Activated CD8-positive, alpha-beta memory T cell treated with anti-CD3 and anti-CD28 coated beads, Interleukin-2, amount 50 U/mL, for 48 hours (primary cell): ENCODE results near the gene MAPT.

ENCODE experiments used
- DNase-seq: peaks from one replicate; pipeline ENCODE4 v3.0.0-alpha.2; 2020

The MAPT gene

GRCh38 chr17:45975640-45976295 is 81.4 kb downstream of the MAPT start:
- DNase-seq = no peak

GRCh38 chr17:45976391-45976754 is 82.0 kb downstream of the MAPT start:
- no peak for DNase-seq

- no peak for DNase-seq
Observed at GRCh38 chr17:45976755-45977505, 82.6 kb downstream of the MAPT start.

DNA sequence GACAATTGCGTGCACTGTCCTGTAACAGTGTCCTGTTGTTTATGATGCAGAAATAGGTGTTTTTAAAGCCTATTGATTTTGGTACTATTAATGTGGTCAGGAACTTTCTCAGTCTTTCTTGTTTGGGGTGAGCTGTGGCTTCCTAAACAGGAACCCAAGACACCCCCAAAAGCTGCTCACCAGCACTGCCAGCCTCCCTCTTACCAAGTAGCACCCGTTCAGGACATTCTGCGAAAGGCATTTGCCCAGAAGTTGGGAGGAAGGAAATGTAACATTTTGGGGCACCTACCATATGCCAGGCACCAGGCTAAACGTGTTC is 83.1 kb downstream of the MAPT start:
- no peak for DNase-seq

GRCh38 chr17:45977976-45978626 is 83.7 kb downstream of the MAPT start:
- no peak for DNase-seq

GRCh38 chr17:45979137-45979536 is 84.8 kb downstream of the MAPT start:
- DNase-seq = no peak

DNA sequence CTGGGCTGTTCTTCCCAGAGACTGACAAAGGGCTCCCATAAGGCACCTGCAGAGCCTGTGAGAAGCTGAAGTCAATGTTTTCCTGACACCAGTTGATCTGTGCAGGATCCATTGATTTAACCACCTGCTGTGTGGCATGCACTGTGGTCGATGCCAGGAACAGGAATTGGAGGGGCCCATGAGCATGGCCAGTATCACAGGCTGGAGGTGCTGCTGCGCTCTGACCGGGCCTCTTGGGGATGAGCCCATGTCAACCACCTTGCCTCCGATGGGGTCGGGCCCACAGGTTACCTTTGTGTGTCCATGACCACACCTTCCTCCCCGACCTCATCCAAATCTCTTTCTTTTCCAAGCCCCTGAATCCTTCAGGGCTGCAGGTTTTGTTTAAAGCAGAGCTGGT is 86.5 kb downstream of the MAPT start:
- DNase-seq = no peak

DNA sequence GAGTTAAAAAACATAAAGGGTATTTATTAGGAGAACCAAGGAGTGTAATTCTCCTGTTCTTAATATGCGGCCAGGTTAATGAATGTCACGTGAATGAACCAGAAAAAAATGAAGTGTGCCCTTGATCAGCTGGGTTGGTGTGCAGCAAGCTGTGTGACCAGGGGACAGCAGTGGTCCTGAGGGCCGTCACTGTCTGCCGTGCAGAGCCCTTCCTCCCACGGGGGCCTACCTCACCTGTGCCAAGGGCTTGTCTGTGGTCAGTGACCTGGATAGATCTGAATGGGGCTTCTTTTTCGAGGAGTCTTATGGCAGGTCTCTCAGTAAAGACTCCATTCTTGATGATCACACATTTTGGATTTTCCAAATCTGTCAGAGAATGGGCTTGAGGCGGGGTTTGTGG is 87.0 kb downstream of the MAPT start:
- DNase-seq = no peak

- no peak for DNase-seq
Observed at GRCh38 chr17:45982791-45983613, 88.6 kb downstream of the MAPT start.

GRCh38 chr17:45983614-45984310 is 89.4 kb downstream of the MAPT start:
- no peak for DNase-seq

GRCh38 chr17:45984368-45984767 is 90.0 kb downstream of the MAPT start:
- no peak for DNase-seq

DNA sequence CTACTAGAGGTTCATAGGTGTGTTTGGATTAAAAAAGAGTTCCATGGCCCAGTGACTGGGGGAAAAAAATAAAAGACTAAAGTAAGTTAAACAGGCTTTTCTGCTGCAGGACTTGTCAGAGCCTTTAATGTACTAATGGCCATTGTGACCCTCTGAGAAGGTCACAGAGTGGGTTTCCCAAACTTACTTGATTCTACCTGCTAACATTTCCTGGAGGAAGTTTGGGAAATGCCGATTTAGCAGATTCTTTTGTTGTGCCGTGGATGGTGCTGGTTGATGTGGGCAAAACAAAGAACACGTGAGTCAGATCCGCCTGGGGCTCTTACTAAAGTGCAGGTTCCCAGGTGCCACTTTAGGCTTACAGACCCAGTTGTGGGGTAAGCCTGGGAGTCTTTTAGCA is 91.1 kb downstream of the MAPT start:
- no peak for DNase-seq

GRCh38 chr17:45986056-45986455 is 91.7 kb downstream of the MAPT start:
- DNase-seq = no peak

DNA sequence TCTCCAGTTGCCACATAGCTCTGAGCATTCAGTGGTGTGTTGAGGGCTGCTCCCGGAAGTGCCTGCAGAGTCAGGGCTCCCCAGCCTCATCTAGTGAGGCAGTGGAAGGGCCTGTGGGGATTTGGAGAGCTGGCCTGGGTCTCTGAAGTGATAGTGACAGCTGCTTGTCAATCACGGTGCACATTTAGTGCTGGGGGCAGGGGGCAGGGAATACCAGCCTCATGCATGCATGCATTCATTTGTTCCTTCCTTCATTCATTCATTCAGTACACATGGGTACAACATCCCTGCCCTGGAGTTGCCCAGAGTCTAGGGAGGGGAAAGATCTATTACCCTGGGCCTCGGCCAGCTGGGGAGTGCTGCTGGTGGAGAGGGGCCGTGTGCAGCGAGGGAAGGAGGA is 93.4 kb downstream of the MAPT start:
- no peak for DNase-seq

- DNase-seq = no peak
Observed at GRCh38 chr17:45989759-45990158, 95.4 kb downstream of the MAPT start.

GRCh38 chr17:45990886-45991285 is 96.5 kb downstream of the MAPT start:
- DNase-seq = no peak

DNA sequence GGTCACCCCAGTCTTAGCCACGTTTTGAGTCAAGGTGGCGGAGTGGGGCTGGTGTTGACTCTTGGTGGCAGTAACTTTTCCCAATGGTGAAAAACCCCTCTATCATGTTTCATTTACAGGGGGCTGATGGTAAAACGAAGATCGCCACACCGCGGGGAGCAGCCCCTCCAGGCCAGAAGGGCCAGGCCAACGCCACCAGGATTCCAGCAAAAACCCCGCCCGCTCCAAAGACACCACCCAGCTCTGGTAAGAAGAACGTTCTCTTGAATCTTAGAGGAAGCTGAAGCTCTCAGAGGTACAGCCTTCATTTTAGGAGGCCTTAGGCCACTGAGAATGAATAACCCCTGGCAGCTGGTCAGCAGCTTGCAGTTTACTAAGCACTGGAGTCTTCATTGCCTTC is 97.0 kb downstream of the MAPT start:
- no peak for DNase-seq

DNA sequence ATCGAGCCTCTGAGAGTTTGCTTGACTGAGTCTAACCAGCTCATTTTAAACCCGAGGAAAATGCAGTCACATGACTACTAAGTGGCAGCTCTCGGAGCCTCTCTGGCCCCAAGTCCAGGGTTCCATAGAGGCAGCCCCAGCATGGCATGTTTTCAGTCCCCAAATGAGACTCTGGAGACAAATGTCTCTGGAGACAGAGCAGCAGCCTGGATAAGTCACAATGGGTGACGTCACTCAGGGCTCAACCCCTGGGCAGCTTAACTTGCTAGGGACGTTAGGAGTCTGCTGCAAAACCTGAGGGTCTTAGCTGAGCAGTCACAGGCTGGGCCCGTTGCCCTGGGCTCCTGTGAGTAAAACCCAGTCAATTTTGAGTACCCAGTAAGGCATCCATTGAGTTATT is 97.8 kb downstream of the MAPT start:
- DNase-seq = no peak

GRCh38 chr17:45992904-45993303 is 98.5 kb downstream of the MAPT start:
- DNase-seq = no peak

- DNase-seq = no peak
Observed at GRCh38 chr17:45993962-45994627, 99.7 kb downstream of the MAPT start.

DNA sequence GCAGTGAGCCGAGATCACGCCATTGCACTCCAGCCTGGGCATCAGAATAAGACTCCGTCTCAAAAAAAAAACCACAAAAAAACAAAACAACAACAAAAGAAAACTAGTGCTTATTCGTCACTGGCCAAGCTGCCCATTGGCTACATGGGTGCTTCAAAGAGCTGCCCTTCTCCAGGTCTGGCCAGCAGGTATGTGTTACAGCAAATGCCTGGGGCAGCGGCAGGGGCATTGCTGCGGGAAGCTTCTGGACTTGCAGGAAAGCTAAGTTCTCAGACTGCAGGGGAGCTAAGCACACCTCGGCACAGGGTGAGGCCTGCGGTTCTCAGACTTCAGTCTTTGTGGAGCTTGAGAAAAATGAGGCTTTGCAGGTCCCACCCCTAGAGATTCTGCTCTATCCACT is 100.6 kb downstream of the MAPT start:
- no peak for DNase-seq

DNA sequence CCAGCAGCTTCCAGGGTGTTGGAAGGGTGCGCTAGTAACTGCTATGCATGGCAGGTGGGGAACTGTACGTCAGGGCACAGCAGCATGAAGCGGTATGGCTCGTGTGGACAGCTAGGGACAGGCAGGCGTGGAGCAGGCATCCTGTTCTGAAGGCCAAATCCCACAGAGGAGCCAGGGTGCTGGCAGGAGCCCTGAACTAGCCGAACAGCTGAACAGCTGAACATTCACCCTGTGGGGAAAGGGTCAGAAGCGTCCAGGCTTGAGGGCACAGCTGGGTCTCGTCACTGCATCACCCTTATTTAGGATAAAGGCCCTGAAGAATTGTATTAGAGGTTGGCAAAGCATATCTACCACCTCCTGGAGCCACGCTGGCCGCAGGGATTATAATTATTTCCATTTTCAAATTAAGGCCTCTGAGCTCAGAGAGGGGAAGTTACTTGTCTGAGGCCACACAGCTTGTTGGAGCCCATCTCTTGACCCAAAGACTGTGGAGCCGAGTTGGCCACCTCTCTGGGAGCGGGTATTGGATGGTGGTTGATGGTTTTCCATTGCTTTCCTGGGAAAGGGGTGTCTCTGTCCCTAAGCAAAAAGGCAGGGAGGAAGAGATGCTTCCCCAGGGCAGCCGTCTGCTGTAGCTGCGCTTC is 101.4 kb downstream of the MAPT start:
- DNase-seq = no peak
